Liver (tissue), 9 donors: ENCODE measurements around the gene NXT1. TPM values are rescaled to one million over a fixed set of nuclear protein-coding genes. Genes with fewer than 3 reads are reported as not detected.

Source experiments
- DNase-seq: peaks from one replicate; pipeline ENCODE4 v3.0.0-alpha.2; 2017; ENCODE audit warnings: low spot score
- H3K27ac ChIP-seq, 2 donors: one replicate each; pipeline ENCODE4 v1.7.0; 2013; ENCODE audit warnings: inconsistent platforms in 2 of 2, low read length in 2 of 2, control low read depth in 1 of 2, low read depth in 1 of 2, mild to moderate bottlenecking in 1 of 2
- H3K27me3 ChIP-seq, 4 donors: one replicate each; pipeline versions ENCODE4 v1.6.1 to v1.7.0; 2013; ENCODE audit warnings: low read length in 3 of 4, inconsistent platforms in 1 of 4, mild to moderate bottlenecking in 1 of 4, moderate library complexity in 1 of 4; ENCODE audit not compliant: control insufficient read depth in 4 of 4, insufficient read depth in 4 of 4
- H3K36me3 ChIP-seq, 4 donors: one replicate each; pipeline versions ENCODE4 v1.6.1 to v1.7.0; 2013; ENCODE audit warnings: low read length in 3 of 4, mild to moderate bottlenecking in 3 of 4, low read depth in 1 of 4, moderate library complexity in 1 of 4; ENCODE audit not compliant: control insufficient read depth in 4 of 4, insufficient read depth in 3 of 4
- H3K4me1 ChIP-seq, 4 donors: one replicate each; pipeline versions ENCODE4 v1.6.1 to v1.7.0; 2013; ENCODE audit warnings: low read length in 3 of 4, mild to moderate bottlenecking in 3 of 4, moderate library complexity in 1 of 4; ENCODE audit not compliant: control insufficient read depth in 4 of 4, insufficient read depth in 4 of 4
- H3K4me3 ChIP-seq, 3 donors: one replicate each; pipeline versions ENCODE4 v1.6.1 to v1.7.0; 2013; ENCODE audit warnings: low read length in 3 of 3, control low read depth in 1 of 3, low read depth in 1 of 3, mild to moderate bottlenecking in 1 of 3
- H3K9ac ChIP-seq, 2 donors: one replicate each; pipeline ENCODE4 v1.7.0; 2013; ENCODE audit warnings: low read length in 2 of 2, mild to moderate bottlenecking in 2 of 2, moderate library complexity in 2 of 2, control low read depth in 1 of 2, low read depth in 1 of 2
- H3K9me3 ChIP-seq, 4 donors: one replicate each; pipeline versions ENCODE4 v1.6.1 to v1.7.0; 2013; ENCODE audit warnings: low read length in 3 of 4; ENCODE audit not compliant: control insufficient read depth in 4 of 4
- EGR1 ChIP-seq, 2 donors: IDR thresholded peaks; 2 replicates each; pipeline ENCODE4 v1.6.1; 2016 to 2018; ENCODE audit warnings: antibody characterized with exemption in 2 of 2, low read depth in 2 of 2
- FOXA1 ChIP-seq: IDR thresholded peaks from 2 replicates; pipeline ENCODE4 v1.6.1; 2016; ENCODE audit warnings: antibody characterized with exemption
- FOXA2 ChIP-seq: IDR thresholded peaks from 2 replicates; pipeline ENCODE4 v1.6.1; 2016; ENCODE audit warnings: antibody characterized with exemption
- GABPA ChIP-seq, 2 donors: IDR thresholded peaks in 1 of 2; conservative IDR thresholded peaks in 1 of 2; 2 replicates each; pipeline ENCODE4 v1.6.1; 2016; ENCODE audit warnings: antibody characterized with exemption in 2 of 2, mild to moderate bottlenecking in 1 of 2, moderate library complexity in 1 of 2
- HNF4A ChIP-seq, 2 donors: conservative IDR thresholded peaks; 2 replicates each; pipeline ENCODE4 v1.6.1; 2016; ENCODE audit warnings: antibody characterized with exemption in 2 of 2, mild to moderate bottlenecking in 2 of 2
- HNF4G ChIP-seq: IDR thresholded peaks from 2 replicates; pipeline ENCODE4 v1.6.1; 2016; ENCODE audit warnings: antibody characterized with exemption
- JUND ChIP-seq, 2 donors: IDR thresholded peaks; 2 replicates each; pipeline ENCODE4 v1.6.1; 2016; ENCODE audit warnings: antibody characterized with exemption in 2 of 2
- NR2F2 ChIP-seq: IDR thresholded peaks from 2 replicates; pipeline ENCODE4 v1.6.1; 2016; ENCODE audit warnings: antibody characterized with exemption
- RAD21 ChIP-seq, 2 donors: IDR thresholded peaks; 2 replicates each; pipeline ENCODE4 v1.6.1; 2016; ENCODE audit warnings: antibody characterized with exemption in 2 of 2, mild to moderate bottlenecking in 2 of 2
- RXRA ChIP-seq, 2 donors: IDR thresholded peaks; 2 replicates each; pipeline ENCODE4 v1.6.1; 2017 to 2018; ENCODE audit warnings: antibody characterized with exemption in 2 of 2, mild to moderate bottlenecking in 1 of 2
- SP1 ChIP-seq: IDR thresholded peaks from 2 replicates; pipeline ENCODE4 v1.6.1; 2018; ENCODE audit warnings: antibody characterized with exemption, mild to moderate bottlenecking
- TAF1 ChIP-seq: conservative IDR thresholded peaks from 2 replicates; pipeline ENCODE4 v1.6.1; 2016; ENCODE audit warnings: antibody characterized with exemption, mild to moderate bottlenecking
- YY1 ChIP-seq: IDR thresholded peaks from 2 replicates; pipeline ENCODE4 v1.6.1; 2016; ENCODE audit warnings: antibody characterized with exemption, mild to moderate bottlenecking
- WGBS: extraction: QIAGEN DNeasy Blood & Tissue Kit; methylation state at CpG from one replicate; pipeline ENCODE4 v1.1.7; 2013; 5-methylcytosine and 5-hydroxymethylcytosine counted together
- polyA plus RNA-seq, 2 donors: library from polyadenylated mRNA; stranded (reverse) in 1 of 2; unstranded in 1 of 2; fragments of 200-250 nt in 1 of 2; fragments of >200 nt in 1 of 2; fragmentation: Nextera tagmentation in 1 of 2; extraction: Ambion mirVana in 1 of 2; gene quantifications; one replicate each; pipeline versions ENCODE4 v1.2.1 to v1.2.3, GENCODE V29; 2013 to 2015
- total RNA-seq, 2 donors: library from RNA; depleted of rRNA; stranded (reverse); fragments of >200 nt; gene quantifications; one replicate each; pipeline ENCODE4 v1.2.3, GENCODE V29; 2014
- TF ChIP-seq, protein P1 (sequence below): fragments of 150-350 bp; IDR thresholded peaks from 2 replicates; pipeline ENCODE4 v1.5.1; 2017; ENCODE audit warnings: improper control_type of control experiment, low read depth, low read length; ENCODE audit not compliant: missing input control
- TF ChIP-seq, protein P2 (sequence below): IDR thresholded peaks from 2 replicates; pipeline ENCODE4 v1.6.1; 2016; ENCODE audit warnings: antibody characterized with exemption
- TF ChIP-seq, protein P3 (sequence below): IDR thresholded peaks from 2 replicates; pipeline ENCODE4 v1.6.1; 2016; ENCODE audit warnings: antibody characterized with exemption
- TF ChIP-seq, protein P4 (sequence below): IDR thresholded peaks from 2 replicates; pipeline ENCODE4 v1.6.1; 2016; ENCODE audit warnings: antibody characterized with exemption
- TF ChIP-seq, protein P5 (sequence below): IDR thresholded peaks from 2 replicates; pipeline ENCODE4 v1.6.1; 2016; ENCODE audit warnings: antibody characterized with exemption, mild to moderate bottlenecking
- donor health status: healthy.
- donor health status: healthy.
- donor health status: healthy.
- donor health status: healthy.
- donor health status: healthy.

Gene NXT1
- total and polyA plus RNA-seq, 4 donors, result 5.7 to 9.6 (median 8.8) TPM

DNA sequence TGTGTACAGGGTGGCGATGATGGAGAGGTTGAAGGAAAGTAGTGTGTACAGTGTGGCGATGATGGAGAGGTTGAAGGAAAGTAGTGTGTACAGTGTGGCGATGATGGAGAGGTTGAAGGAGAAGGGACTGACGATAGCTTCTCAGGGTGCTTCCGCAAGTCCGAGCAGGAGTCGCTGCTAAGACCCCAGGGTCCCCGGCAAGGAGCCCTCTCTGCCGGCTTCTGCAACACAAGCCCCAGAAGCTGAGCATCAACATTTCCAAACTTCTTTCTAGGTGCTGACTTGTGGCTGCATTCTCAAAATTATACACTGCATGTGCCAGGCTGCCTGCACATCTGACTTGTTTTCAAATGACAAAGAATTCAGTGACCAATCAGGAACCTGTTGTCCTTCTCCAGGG, 47.8 kb upstream of the NXT1 start:
- DNase-seq, result no peak
- no peaks in the 10 kb centered on the region for H3K4me1 ChIP-seq
- H3K9me3 ChIP-seq, result no peaks in the 10 kb centered on the region
- no peak overlapping the region for H3K4me3 ChIP-seq
- H3K27me3 ChIP-seq, result no peaks in the 10 kb centered on the region
- no peaks in the 10 kb centered on the region for H3K36me3 ChIP-seq
- no peak overlapping the region for H3K27ac ChIP-seq
- WGBS, result 84% methylated on average over 9 of the region's 9 CpGs
- TF ChIP-seq, protein P1, sequence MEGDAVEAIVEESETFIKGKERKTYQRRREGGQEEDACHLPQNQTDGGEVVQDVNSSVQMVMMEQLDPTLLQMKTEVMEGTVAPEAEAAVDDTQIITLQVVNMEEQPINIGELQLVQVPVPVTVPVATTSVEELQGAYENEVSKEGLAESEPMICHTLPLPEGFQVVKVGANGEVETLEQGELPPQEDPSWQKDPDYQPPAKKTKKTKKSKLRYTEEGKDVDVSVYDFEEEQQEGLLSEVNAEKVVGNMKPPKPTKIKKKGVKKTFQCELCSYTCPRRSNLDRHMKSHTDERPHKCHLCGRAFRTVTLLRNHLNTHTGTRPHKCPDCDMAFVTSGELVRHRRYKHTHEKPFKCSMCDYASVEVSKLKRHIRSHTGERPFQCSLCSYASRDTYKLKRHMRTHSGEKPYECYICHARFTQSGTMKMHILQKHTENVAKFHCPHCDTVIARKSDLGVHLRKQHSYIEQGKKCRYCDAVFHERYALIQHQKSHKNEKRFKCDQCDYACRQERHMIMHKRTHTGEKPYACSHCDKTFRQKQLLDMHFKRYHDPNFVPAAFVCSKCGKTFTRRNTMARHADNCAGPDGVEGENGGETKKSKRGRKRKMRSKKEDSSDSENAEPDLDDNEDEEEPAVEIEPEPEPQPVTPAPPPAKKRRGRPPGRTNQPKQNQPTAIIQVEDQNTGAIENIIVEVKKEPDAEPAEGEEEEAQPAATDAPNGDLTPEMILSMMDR, result no peak
- no peak for TF ChIP-seq FOXA1
- no peak for TF ChIP-seq SP1
- no peak for TF ChIP-seq JUND (IDR thresholded peaks at IDR 0.05)
- no peak for TF ChIP-seq HNF4A (conservative IDR thresholded peaks at IDR 0.05)
- TF ChIP-seq, protein P2, sequence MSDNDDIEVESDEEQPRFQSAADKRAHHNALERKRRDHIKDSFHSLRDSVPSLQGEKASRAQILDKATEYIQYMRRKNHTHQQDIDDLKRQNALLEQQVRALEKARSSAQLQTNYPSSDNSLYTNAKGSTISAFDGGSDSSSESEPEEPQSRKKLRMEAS, result no peak
- TF ChIP-seq, protein P3, sequence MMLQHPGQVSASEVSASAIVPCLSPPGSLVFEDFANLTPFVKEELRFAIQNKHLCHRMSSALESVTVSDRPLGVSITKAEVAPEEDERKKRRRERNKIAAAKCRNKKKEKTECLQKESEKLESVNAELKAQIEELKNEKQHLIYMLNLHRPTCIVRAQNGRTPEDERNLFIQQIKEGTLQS, result no peak
- TF ChIP-seq, protein P4, sequence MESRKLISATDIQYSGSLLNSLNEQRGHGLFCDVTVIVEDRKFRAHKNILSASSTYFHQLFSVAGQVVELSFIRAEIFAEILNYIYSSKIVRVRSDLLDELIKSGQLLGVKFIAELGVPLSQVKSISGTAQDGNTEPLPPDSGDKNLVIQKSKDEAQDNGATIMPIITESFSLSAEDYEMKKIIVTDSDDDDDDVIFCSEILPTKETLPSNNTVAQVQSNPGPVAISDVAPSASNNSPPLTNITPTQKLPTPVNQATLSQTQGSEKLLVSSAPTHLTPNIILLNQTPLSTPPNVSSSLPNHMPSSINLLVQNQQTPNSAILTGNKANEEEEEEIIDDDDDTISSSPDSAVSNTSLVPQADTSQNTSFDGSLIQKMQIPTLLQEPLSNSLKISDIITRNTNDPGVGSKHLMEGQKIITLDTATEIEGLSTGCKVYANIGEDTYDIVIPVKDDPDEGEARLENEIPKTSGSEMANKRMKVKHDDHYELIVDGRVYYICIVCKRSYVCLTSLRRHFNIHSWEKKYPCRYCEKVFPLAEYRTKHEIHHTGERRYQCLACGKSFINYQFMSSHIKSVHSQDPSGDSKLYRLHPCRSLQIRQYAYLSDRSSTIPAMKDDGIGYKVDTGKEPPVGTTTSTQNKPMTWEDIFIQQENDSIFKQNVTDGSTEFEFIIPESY, result no peak
- no peak for TF ChIP-seq HNF4G
- no peak for TF ChIP-seq GABPA (IDR thresholded peaks at IDR 0.05 in 1 of 2, conservative IDR thresholded peaks at IDR 0.05 in 1 of 2)
- no peak for TF ChIP-seq FOXA2
- TF ChIP-seq, protein P5, sequence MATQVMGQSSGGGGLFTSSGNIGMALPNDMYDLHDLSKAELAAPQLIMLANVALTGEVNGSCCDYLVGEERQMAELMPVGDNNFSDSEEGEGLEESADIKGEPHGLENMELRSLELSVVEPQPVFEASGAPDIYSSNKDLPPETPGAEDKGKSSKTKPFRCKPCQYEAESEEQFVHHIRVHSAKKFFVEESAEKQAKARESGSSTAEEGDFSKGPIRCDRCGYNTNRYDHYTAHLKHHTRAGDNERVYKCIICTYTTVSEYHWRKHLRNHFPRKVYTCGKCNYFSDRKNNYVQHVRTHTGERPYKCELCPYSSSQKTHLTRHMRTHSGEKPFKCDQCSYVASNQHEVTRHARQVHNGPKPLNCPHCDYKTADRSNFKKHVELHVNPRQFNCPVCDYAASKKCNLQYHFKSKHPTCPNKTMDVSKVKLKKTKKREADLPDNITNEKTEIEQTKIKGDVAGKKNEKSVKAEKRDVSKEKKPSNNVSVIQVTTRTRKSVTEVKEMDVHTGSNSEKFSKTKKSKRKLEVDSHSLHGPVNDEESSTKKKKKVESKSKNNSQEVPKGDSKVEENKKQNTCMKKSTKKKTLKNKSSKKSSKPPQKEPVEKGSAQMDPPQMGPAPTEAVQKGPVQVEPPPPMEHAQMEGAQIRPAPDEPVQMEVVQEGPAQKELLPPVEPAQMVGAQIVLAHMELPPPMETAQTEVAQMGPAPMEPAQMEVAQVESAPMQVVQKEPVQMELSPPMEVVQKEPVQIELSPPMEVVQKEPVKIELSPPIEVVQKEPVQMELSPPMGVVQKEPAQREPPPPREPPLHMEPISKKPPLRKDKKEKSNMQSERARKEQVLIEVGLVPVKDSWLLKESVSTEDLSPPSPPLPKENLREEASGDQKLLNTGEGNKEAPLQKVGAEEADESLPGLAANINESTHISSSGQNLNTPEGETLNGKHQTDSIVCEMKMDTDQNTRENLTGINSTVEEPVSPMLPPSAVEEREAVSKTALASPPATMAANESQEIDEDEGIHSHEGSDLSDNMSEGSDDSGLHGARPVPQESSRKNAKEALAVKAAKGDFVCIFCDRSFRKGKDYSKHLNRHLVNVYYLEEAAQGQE, result no peak
- TF ChIP-seq YY1, result no peak
- no peak for TF ChIP-seq NR2F2
- no peak for TF ChIP-seq EGR1 (IDR thresholded peaks at IDR 0.05; ENCODE audit: low read depth in 2 of 2)
- TF ChIP-seq RAD21 (IDR thresholded peaks at IDR 0.05), result no peak
- TF ChIP-seq TAF1, result no peak
- TF ChIP-seq RXRA (IDR thresholded peaks at IDR 0.05), result no peak
- no peak overlapping the region for H3K9ac ChIP-seq
